Activated CD4-positive, alpha-beta T cell treated with anti-CD3 and anti-CD28 coated beads for 48 hours (primary cell): ENCODE results near the gene CCL4L2.
A peak's percentile ranks its signal among the peaks of the same experiment; 100 is the strongest.
"Not testable (repeated sequence)": the region's sequence is repeated elsewhere in the genome, so short reads cannot be mapped to it uniquely, and the experiment has no call there.

Experiments
- DNase-seq: peaks from one replicate; pipeline ENCODE4 v3.0.0-alpha.2; 2020

Gene CCL4L2

DNA sequence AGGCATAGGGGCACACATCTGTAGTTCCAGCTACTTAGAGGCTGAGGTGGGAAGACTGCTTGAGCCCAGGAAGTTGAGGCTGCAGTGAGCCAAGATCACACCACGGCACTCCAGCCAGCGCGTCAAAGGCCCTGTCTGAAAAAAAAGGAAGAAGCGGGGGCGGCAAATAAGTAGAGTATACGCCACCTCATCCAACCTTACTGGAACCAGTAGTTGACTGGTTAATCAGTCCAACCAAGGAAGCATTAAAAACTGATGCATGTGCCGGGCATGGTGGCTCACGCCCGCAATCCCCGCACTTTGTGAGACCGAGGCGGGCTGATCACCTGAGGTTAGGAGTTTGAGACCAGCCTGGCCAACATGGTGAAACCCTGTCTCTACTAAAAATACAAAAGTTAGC lies 12.1 kb downstream of the CCL4L2 start:
- DNase-seq = not testable (repeated sequence)

DNA sequence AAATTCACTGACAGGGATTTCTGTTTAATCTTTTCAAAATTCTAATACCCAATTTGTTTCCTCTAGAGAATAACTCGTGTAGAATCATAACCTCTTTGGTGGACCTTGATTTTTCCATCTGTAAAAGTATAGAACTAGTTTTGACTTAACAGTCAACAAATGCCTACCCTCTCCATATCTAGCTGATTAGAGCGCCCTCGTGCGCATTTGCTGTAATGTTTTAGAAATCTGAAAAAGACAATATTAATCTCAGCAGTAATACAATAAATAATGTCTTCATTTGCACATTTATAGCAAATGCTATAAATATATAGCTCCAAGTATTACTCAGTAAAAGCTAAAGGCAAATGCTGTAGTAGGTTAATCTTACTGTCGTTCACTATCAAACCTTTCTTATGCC lies 18.8 kb downstream of the CCL4L2 start:
- DNase-seq = peak; percentile 34

DNA sequence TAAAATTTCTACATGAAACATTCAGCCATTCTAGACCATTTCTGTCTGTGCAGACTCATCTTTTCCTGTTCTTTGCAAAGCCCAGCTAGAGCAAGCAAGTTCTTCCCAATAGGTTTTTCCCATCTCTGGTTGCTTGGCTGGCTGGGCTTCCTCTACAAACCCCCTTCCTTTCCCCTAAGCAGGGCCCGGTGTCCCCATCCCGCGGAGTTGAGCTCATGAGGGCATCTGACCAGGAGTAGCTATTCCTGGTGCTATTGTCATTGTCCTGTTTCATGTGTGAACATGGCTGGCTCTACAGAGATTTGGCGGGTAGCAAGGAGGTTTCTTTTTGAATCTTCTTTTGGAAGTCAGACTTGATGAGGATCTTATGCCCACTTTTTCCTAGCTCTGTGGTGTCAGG lies 31.2 kb downstream of the CCL4L2 start:
- not testable (repeated sequence) for DNase-seq
